GM19372 (cell line): Measurements from ENCODE around the gene FGF5.

Experiments used
- ATAC-seq: cut with Tn5 transposase; IDR thresholded peaks from one replicate; pipeline ENCODE4 v1.9.1; 2021; ENCODE audit warnings: mild to moderate bottlenecking, low read depth, moderate library complexity; ENCODE audit not compliant: unreplicated experiment

The FGF5 gene

DNA sequence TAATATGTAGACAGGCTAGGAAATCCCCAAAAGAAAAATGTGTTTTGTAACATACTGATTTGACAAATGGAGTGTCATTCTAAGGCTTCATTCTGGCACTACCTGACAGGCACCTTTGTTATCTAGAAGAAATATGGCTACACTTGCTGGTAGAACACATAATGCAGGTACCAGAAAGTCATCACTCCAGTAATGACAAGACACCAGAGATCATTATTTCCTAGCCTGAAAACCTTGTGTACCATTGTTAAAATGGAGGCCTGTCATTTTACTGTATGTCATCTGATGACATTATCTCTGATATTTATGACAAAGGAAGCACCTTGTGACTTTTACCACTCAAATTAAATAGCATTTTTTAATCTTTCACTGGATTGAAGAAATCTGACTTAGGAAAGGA is 13.5 kb upstream of the FGF5 start:
- no peak for ATAC-seq

- no peak for ATAC-seq
These were observed 13.0 kb upstream of the FGF5 start for GRCh38 chr4:80253510-80253909.

GRCh38 chr4:80254114-80254513 is 12.3 kb upstream of the FGF5 start:
- no peak for ATAC-seq

DNA sequence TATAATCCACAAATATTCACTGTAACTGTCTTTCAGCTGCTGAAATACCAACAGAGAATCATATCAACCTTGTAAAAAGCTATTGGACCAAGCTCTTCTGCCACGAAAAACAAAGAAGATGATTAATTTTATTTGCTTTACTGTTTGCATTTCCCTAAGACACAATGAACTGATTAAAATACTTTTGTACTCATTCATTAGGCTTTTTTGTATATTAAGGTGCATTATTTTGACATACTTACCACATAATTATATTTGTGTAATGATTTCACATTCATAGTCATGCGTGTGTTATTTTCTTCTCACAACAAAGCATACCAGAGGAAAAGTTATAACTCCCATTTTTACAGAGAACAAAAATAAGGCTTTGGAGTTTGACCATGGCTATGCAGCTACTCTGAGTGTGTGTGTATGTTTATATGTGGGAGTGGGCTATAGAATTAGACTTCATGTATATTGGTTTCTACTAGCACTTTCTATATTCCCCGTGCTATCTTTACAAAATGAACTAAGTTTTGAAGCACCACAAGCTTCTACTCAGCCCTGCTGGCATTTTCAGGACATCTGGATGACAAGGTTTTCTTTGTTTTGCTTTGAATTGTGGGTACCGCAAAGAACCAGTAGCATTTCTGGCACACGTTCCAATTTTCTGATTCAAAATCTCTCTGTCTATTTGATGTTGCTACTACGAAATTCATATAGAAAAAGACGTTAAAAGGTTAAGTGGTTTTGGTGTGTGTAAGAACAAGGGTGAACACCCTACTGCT is 11.0 kb upstream of the FGF5 start:
- no peak for ATAC-seq

- ATAC-seq = no peak
These were observed 8.6 kb upstream of the FGF5 start for GRCh38 chr4:80257851-80258250.

GRCh38 chr4:80259012-80259411 is 7.5 kb upstream of the FGF5 start:
- no peak for ATAC-seq

DNA sequence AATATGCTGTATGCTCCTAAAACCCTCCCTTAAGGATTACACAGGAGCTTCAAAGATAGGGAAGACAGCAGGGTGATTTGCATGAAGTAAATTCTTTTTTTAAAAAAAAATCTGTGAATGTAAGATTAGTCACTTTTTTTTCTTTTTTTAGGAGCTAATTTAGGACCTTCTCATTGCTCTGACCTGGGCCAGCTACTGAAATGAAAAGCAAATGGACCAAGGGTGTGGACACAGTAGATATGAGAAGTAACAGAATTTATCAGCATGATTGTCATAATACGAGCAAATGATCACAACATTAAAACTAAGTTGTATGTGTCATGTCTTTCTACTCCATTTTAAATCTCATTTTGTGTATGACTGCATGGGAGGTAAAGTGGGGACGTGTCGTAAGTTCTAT is 6.6 kb upstream of the FGF5 start:
- ATAC-seq = no peak

DNA sequence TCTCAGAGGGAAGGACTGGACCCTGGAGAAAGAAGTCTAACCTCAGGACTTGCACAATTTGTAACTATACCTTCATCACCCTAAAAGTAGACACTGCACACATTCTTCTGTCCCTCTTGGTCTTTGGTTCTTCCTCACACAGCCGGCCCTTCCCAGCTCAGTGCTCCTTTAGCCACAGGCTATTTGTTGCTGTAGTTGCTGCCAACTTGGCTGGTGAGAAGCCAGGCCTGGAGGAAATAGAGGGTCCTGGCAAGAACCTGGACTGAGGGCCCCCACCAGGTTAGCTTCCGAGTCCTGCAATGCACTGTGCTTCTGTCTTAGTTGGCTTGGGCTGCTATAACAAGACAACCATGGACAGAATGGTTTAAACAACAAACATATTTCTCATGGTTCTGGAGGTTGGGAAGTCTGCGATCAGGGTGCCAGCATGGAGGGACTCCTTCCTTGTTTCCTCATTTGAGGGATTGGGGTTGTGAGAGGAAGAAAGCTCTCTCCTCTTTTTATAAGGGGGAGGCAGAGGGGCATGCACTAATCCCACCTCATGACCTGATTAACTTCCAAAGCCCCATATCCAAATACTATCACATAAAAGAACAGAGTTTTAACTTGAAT is 4.4 kb upstream of the FGF5 start:
- no peak for ATAC-seq

GRCh38 chr4:80263541-80264351 is 2.7 kb upstream of the FGF5 start:
- no peak for ATAC-seq

DNA sequence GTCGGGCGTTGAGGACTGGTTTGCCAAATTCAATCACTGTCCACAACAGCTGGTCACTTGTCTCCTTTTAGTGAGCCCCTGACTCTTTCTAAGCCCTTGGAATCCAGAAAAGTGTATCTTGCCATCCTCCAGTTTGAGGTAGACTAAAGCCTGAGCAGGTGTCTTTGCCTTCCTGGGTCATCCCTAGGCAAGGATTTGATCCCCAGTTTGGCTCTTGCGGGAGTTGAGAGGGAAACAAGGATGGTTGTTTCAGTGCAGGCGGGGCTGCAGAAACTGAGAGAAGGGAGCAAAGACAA is 2.2 kb upstream of the FGF5 start:
- ATAC-seq = no peak

DNA sequence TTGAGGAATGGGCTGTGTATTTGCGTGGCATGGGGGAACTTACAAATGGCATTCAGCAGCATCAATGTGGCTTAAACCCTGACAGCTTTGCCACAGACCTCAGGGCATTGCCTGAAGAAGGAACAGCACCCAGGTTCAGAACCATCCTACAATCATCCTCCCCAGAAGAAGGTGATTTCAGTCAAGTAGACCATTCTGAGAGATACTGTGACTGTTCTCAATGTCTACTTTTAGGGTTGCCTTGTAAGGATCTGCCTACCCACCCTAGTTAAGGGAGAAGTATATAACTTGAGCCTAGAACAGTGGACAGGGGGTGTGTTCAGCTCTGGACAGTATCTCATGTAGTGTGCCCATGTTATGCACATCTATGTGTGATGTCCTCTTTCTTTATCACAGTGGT is 1.6 kb upstream of the FGF5 start:
- no peak for ATAC-seq

- ATAC-seq = no peak
These were observed 752 bp upstream of the FGF5 start for GRCh38 chr4:80265571-80266252.

DNA sequence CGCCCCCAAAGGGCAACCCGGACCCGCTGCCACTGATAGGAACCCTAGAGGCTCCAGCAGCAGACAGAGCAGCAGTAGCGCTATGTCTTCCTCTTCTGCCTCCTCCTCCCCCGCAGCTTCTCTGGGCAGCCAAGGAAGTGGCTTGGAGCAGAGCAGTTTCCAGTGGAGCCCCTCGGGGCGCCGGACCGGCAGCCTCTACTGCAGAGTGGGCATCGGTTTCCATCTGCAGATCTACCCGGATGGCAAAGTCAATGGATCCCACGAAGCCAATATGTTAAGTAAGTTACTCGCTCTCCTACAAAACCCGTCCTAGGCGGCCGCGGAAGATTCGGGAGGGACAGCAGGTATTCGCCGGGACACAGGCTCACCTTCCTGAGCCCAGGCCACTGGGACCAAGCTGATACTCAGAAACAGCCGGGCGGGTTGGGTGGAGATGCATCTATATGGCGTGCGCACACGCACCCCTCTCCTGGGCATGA is 477 bp downstream of the FGF5 start:
- ATAC-seq = no peak

DNA sequence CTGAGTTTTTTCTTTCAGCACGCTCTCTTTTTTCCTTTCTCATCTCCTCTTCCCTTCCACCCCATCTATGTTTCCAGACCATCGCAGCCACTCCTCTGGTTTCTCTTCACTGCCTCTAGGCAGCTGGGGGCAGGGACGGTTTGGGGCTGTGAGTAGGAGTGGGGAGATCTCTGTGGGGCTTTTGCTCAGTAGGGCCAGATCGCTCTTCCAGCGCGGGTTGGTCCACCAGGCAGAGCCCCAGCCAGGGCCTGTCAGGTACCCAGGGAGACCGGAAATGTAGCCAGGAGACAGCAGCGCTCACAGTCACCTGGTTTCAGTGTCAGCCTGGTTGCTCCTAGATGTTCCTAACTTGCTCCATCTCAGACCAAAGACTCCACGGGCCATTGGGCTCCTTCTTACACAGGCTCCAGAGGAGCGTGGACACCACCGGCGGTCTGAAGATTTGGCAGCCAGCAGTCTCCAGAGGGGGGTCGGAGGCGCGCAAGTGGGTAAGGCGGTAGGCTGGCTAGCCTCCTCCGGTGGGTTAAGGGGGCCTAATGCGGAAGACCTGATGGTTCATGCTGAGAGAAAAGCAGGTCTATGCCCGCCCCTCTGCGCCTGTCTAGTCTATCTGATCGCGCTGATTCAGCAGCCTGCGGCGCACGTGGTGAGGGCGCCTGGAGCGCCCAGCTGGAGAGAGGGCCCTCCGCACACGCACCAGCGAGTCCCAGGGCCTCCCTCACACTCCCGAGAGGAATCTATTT is 1.8 kb downstream of the FGF5 start:
- no peak for ATAC-seq

- ATAC-seq = no peak
These were observed 2.5 kb downstream of the FGF5 start for GRCh38 chr4:80268936-80269335.

DNA sequence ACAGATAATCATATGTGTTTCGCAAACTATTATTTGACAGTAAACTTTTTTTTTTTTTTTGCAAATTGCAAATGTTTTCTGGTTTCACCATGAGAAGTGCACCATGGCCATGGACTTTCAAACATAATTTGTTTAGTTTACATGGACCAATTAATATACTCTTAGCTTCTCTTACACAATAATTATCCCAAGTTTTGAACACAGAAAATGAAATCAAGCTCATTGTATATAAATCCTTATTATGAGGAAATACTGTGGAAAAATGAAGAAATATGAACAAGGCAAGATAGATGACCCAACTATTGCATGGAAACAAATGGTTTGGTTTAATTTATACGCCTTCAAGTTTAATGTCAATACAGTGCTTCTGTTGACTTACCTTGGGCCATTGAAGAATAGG is 3.9 kb downstream of the FGF5 start:
- no peak for ATAC-seq

DNA sequence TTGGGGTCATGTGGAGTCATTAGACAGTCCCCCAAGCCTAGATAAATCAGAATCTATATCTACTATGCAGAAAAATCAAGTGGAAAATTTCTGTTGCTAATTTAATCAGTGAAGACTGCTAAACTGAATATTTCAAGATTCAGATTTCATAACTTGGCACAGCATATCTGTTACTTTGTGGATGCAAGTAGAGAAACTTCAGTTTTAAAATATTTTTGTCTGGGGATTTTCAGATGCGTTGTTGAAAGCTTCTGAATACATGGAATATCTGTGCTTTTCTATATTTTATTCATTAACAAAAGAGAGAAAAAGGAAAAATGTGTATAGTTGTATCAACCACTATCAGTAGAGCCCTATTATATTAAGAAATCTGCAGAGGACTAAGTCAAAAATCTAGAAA is 4.4 kb downstream of the FGF5 start:
- ATAC-seq = no peak

DNA sequence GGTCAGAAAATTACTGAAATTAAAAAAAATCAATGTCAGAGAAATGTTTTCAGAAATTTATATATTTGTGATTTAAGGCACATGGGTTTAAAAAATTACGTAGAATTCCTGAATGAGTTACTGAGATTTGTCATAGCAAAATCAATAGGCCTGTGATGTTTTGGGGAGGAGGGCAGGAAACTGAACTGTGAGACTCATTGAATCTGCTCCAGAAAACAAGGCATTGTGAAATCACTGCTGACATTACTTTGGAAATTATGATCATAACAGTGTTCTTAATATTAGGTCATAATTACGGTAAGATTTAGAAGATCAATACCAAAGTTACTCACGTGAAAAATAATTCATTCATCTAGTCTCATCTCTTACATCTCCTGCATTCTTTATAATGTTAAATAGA is 5.3 kb downstream of the FGF5 start:
- ATAC-seq = no peak

DNA sequence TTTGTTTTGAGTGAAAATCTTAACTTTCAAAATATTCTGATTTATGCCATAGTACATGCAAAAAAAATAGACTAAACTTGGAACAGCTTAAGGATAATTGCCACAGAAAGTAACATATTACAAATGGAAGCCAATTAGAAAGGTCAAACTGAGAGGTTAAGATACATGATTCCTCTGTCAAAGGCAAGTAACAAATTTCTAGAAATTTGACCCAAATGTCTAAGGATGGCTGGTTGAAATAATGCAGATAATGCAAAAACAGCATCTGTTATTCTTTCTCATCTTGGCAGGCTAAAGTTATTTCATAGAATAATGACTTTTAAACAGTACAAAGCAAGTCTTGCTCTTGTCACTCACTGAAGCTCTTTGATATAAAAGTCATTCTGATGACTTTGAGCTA is 10.5 kb downstream of the FGF5 start:
- ATAC-seq = no peak

DNA sequence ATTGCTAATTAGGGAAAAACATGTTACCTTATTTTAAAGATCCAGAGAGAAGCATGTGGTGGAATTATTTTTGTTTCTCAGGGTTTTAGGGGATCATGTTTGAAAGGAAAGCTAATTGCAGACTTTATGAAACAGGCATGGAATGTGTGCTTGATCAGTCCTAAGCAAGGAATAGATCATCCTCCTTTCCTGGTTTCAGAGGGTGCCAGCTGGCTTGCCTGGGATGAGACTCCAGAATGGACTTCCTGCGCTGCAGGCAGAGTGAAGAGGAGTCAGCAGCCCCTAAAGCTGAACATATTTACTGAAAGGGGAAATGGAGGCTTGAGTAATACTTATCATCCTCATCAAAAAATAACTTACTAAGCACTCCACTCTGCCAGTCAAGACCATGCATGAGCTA is 13.3 kb downstream of the FGF5 start:
- ATAC-seq = no peak
